NCI-H2029 treated with DMSO at 0.1 percent for 48 hours (cell line): ENCODE data around the gene MBD3L5.
"Not testable (repeated sequence)": the region's sequence is repeated elsewhere in the genome, so short reads cannot be mapped to it uniquely, and the experiment has no call there.

ENCODE experiments used
- DNase-seq: peaks from one replicate; lab custom pipeline; 2025; lab: John Stamatoyannopoulos, UW

Gene MBD3L5

DNA sequence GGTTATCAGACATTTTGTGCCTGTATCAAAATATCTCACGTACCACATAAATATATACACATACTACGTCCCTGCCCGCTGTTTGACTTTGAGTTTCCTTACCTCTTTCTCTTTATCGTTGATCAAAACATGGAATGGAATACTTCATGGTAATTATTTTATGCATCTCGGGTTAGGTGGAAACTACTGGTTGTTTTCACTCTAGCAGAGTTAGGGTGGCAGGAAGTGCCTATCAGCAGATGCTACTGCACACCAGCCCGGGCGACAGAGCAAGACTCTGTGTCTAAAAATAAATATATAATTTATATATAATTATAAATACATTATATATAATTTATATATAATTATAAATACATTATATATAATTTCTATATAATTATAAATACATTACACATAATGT is 22.5 kb downstream of the MBD3L5 start:
- not testable (repeated sequence) for DNase-seq

DNA sequence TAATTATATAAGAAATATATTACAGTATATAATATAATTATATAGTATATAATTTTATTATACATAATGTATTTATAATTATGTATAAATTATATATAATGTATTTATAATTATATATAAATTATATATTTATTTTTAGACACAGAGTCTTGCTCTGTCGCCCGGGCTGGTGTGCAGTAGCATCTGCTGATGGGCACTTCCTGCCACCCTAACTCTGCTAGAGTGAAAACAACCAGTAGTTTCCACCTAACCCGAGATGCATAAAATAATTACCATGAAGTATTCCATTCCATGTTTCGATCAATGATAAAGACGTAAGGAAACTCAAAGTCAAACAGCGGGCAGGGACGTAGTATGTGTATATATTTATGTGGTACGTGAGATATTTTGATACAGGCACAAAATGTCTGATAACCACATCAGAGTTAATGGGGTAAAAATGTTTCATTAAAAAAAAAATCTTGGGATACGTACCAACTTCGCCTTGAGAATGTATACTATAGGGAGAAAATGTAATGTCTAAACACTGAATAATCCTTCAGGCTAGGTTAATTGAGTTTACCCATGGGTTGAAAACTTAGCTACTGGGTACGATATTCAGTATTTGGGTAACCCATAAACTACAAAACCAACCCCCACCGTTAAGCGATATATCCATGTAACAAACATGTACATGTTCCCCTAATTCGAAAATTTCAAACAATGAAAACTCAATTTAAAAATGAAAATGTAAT is 24.4 kb downstream of the MBD3L5 start:
- not testable (repeated sequence) for DNase-seq

DNA sequence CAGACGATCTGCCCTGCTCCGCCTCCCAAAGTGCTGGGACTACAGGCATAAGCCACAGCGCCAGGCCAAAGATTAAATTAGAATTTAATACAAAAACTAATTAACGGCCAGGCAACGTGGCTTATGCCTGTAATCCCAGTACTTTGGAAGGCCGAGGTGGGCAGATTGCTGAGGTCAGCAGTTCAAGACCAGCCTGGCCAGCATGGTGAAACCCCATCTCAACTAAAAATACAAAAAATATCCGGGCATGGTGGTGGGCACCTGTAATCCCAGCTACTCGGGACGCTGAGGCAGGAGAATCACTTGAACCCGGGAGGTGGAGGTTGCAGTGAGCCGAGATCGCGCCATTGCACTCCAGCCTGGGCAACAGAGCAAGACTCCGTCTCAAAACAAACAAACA is 25.3 kb downstream of the MBD3L5 start:
- not testable (repeated sequence) for DNase-seq

DNA sequence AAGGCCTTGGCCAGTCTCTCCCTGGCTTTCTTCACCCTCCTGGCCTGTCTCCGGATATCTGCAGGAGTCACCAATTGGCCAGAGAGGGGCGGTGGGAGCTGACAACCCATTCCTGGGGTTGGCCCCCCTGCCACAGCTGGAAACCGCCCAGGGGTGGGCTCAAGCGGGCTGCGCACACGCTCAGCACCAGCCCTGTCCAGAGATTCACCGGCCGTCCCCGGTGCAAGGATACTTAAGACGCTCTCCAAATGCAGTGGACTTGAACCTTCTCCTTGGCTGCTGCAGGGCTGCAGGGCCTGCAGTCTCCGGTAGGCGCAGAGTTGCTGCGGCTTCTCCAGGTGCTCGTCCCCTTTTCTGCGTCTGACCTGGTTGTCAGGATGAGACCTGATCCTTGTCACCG is 26.0 kb downstream of the MBD3L5 start:
- DNase-seq = not testable (repeated sequence)

DNA sequence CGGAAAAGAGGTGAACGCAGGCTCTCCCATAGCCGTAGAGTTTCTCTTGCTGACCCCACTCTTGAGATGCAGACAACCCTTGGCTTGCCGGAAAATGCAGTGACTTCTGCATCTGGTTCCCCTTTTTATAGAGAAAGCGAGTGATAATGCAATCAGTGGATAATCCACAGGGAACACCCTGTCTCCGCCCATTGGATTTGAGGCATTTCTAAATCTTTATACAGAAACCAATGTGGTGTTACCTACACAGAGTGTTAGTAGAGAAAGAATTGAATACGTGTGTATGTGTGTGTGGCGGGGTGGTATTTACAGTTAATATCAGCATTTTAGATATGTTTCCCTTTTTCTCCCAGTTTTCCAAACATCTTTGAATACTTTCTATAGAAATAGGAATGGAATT is 28.2 kb downstream of the MBD3L5 start, which contains the start of gene MBD3L3:
Gene MBD3L3, minus strand, starts transcription at position 101 of the 400 bp plus-strand sequence. Its CDS starts 71 bp downstream, at position 30.
- DNase-seq = not testable (repeated sequence)

DNA sequence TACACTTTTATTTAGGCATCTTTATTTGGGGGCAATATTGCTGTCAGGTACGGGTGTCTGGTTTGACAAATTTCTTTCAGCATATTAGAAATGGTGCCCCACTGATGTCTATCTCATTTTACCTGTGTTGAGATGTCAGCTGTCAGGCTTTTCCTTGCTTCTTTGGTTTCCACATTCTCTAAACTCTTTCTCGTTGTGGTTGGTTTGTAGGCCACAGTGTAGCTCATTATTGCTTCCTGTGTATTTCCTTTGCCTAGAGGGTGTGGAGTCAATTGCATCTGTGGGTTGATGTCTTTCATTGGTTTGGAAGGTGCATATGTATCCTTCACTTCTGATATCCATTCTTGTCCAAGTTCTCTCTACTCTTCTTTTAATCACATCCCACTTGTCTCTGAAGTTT is 29.6 kb downstream of the MBD3L5 start:
- DNase-seq = not testable (repeated sequence)

DNA sequence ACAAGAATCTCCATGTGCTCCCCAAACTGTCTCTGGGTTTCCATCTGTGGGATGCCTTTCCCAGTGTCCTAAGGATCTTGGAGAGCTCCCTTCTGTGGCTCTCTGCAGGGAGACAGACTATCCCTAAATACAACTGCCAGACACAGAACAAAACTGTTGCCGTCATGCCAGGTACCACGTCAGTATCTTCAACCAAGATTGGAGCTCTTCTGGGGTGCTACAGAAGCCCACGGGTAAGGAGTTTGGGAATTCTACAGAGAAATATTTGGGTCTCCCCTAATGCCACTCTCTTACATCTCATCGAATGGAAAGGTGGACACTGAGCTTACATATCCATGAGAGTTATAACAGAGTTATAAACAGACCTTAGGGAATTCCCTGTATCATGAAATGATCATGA is 33.0 kb downstream of the MBD3L5 start:
- DNase-seq = no peak

DNA sequence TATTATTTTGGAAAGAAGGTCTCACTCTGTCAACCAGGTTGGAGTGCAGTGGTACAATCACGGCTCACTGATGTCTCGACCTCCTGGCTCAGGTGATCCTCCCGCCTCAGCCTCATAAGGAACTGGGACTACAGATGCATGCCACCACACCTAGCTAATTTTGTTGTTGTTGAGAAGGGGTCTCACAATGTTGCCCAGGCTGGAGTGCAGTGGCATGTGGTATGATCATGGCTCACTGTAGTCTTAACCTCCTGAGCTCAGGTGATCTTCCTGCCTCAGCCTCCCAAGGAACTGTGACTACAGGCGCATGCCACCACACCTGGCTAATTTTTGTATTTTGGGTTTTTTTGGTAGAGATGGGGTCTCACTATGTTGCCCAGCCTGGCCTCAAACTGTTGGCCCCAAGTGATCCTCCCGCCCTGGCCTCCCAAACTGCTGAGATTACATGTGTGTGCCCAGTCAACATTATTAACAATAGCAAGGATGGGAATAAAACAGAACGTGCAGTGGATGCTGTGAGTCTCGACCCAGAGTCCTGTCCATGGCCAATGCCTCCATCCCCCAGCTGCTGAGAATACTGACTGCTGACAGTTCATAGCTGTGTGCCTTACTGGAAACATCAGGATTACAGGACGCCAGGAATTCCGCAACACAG is 33.5 kb downstream of the MBD3L5 start:
- DNase-seq = no peak

DNA sequence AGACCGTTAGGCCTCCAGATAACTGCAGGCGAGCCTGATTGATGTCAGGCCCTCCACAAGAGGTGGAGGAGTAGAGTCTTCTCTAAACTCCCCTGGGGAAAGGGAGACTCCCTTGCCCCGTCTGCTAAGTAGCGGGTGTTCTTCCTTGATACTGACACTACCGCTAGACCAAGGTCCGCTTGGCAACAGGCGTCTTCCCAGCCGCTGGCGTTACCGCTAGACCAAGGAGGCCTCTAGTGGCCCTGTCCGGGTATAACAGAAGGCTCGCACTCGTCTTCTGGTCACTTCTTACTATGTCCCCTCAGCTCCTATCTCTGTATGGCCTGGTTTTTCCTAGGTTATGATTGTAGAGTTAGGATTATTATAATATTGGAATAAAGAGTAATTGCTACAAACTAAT is 36.7 kb downstream of the MBD3L5 start:
- DNase-seq = not testable (repeated sequence)

DNA sequence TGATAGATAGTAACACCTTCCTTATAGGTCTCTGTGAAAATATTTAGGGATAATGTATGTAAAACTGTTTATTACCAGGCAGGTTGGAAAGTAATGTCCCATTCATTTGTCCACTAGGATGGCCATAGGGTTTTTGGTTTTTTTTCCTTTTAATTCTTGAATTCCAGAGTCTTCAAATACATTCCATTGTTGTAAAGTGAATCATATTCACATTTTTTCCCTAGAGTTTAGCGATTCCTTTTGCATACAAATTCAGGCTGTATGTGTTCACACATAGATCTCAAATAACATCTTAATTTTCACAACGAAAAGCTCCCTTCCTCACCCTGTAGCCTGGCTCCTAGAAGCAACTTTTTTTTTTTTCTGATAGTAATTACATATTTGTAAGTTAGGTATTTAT is 37.3 kb downstream of the MBD3L5 start:
- no peak for DNase-seq

DNA sequence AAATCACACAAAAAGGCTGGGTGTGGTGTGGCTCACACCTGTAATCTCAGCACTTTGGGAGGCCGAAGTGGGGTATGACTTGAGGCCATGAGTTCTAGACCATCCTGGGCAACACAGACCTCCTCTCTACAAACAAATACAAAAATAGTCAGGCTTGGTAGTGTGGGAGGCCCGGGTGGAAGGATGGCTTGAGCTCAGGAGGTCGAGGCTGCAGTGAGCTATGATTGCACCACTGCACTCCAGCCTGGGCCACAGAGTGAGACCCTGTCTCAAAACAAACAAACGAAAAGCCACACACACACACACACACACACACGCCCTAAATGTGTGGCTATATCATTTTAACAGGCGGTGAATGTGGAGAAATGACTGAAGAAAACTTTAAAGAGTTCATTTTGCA is 38.2 kb downstream of the MBD3L5 start:
- no peak for DNase-seq

DNA sequence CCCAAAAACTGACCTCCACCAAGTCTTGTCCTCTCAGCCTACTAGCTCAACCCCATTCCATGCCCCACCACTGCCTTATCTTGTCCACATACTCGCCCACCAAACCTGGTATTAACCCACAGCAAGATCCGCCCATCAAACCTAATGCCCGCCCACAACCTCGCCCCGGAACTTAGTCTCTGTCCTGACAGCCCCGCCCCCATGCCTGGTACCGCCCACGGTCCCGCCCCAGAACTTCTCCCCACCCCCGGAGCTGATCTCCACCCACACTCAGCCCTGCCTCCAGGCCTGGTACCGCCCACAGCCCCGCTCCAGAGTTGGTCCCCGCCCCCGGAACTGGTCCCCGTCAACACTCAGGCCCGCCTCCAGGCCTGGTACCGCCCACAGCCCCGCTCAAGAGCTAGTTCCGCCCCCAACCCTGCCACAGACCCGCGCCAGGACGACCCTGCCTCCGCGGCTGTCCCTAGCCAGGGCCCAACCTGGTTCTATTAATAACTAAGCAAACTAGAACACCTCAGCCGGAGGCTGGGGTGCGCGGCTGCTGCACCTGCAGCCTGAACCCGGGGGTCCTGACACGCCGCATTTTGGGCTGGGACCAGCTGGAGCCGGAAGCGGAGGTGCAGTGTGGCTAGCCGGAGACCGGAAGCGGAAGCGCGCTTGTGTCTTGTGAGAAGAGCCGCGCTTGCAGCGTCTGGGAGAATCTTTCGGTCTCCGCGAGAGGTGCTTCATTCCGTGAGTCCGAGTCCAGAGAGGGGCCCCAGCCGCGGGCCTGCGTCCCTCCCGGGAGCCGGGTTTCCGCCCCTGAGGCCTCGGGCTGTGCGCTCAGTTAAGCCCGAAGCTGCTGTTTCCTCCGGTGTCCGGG is 38.9 kb downstream of the MBD3L5 start, which contains the start of gene ZNF557:
Gene ZNF557, plus strand, starts transcription at position 662 of the 862 bp plus-strand sequence. CDS start 5,372 bp downstream, outside the sequence.
- DNase-seq = peak; percentile 84

DNA sequence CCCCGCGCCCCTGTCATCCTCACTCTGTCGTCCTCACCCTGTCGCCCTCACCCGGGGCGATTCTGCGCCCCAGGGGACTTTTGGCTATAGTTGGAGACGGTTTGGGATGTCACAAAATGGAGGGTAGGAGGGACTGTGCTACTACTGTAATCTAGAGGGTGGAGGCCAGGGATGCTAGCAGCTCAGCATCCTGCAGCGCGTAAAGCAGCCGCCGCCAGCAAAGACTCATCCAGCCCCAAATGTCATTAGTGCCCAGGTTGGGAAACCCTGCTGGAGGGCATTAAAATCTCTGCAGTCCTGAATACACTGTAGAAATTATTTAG is 39.5 kb downstream of the MBD3L5 start:
- DNase-seq = no peak

DNA sequence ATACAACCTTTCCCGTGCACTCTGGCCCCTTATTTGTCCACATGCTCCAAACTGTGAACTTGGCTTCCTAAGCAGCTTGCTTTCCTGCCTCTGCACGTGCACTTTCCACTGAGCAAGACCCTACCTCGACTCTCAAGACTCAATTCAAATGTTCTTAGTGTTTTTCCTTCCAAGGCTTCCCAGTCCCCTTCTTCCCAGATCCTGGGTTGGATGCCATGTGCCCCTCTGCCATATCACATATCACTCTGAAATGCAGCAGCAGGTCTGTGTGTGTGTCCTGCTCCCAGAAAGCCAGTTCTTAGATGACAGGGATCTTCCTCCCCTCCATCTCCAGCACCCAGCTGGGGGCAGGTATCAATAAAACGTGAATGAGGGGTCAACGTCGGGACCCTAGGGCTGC is 42.2 kb downstream of the MBD3L5 start:
- no peak for DNase-seq

DNA sequence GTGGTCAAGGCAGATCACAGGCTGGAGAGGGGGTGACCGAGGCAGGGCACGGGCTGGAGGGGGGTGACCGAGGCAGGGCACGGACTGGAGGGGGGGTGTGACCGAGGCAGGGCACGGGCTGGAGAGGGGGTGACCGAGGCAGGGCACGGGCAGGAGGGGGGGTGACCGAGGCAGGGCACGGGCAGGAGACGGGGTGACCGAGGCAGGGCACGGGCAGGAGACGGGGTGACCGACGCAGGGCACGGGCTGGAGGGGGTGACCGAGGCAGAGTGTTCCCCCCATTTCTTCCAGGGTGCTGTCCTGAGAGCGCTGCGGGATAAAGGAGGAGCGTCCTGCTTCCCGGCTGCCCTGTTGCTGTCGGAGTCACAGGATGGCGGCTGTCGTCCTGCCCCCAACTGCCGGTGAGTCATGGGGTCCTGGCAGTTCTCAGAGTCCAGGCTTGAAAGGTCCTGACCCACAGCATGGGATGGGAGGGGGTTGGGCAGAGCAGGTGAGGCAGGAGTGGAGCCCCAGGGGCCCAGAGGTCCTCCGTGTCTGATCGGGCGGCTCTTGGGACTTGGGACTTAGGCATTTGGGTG is 44.4 kb downstream of the MBD3L5 start:
- DNase-seq = no peak

DNA sequence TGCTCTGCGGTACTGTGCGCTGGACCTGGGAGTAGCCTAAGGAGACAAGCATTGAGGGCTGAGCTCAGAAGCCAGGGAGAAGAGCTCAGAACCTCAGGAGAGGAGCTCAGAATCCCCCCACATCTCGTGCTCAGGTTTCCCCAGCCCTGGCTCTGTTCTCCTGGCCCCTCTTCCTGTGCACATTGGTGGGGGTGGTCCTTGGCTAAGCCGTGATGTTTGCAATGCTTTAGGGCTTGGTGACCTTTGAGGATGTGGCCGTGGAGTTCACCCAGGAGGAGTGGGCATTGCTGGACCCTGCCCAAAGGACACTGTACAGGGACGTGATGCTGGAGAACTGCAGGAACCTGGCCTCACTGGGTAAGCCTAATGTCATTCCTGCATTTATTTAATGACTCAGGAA is 45.8 kb downstream of the MBD3L5 start:
- no peak for DNase-seq

DNA sequence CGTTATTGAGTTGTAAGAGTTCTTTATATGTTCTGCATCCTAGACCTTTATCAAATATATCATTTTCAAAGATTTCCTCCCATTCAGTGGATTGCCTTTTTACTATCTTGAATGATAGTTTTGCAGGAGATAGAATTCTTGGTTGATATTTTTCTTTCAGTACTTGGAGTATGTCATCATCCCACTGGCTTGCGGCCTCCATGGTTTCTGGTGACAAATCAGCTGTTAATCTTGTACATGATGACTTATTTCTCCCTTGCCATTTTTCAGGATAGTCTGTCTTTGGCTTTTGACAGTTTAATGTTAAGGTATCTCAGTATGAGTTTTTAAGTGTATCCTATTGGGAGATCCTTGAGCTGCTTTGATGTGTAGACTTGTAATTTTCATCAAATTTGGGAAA is 47.6 kb downstream of the MBD3L5 start:
- DNase-seq = no peak
